SJSA1 (cell line): ENCODE measurements around the gene DRAP1. TPM values are rescaled to one million over a fixed set of nuclear protein-coding genes. Genes with fewer than 3 reads are reported as not detected.
"Not testable (repeated sequence)": the region's sequence is repeated elsewhere in the genome, so short reads cannot be mapped to it uniquely, and the experiment has no call there.

ENCODE experiments used
- DNase-seq, 2 experiments: peaks; one replicate each; pipeline ENCODE4 v3.0.0-alpha.2; 2015 to 2020; ENCODE audit warnings: low spot score in 2 of 2, low read depth in 1 of 2
- H3K27ac ChIP-seq: fragments of 250-450 bp; sonication (Bioruptor Pico); 2 replicates; pipeline ENCODE4 v1.5.1; 2020; ENCODE audit warnings: mild to moderate bottlenecking, moderate library complexity
- H3K27me3 ChIP-seq: fragments of 250-450 bp; sonication (Bioruptor Pico); replicated peaks from 2 replicates; pipeline ENCODE4 v1.5.1; 2020; ENCODE audit warnings: mild to moderate bottlenecking, moderate library complexity
- H3K36me3 ChIP-seq: fragments of 250-450 bp; sonication (Bioruptor Pico); 2 replicates; pipeline ENCODE4 v1.5.1; 2020; ENCODE audit warnings: mild to moderate bottlenecking
- H3K4me1 ChIP-seq: fragments of 250-450 bp; sonication (Bioruptor Pico); replicated peaks from 2 replicates; pipeline ENCODE4 v1.6.1; 2021; ENCODE audit warnings: mild to moderate bottlenecking
- H3K4me3 ChIP-seq: fragments of 250-450 bp; sonication (Bioruptor Pico); 2 replicates; pipeline ENCODE4 v1.5.1; 2020; ENCODE audit warnings: mild to moderate bottlenecking
- H3K9me3 ChIP-seq: fragments of 250-450 bp; sonication (Bioruptor Pico); replicated peaks from 2 replicates; pipeline ENCODE4 v1.5.1; 2020; ENCODE audit warnings: mild to moderate bottlenecking
- total RNA-seq: library from RNA; depleted of rRNA; stranded (reverse); fragments of >200 nt; shearing (Covaris generic); gene quantifications from 2 replicates; pipeline ENCODE4 v1.2.3, GENCODE V29; 2014

Gene DRAP1
- total RNA-seq, 1 experiment from 2014 or later, result 463 TPM

GRCh38 chr11:65891219-65892136 is 27.7 kb upstream of the DRAP1 start:
- peak overlapping the region; percentile 34 for H3K27ac ChIP-seq
- peak; percentile 72 to 78 for DNase-seq
- peaks cover 83% of the 10 kb centered on the region for H3K36me3 ChIP-seq
- H3K4me1 ChIP-seq, result peaks cover 71% of the 10 kb centered on the region
- H3K27me3 ChIP-seq, result no peaks in the 10 kb centered on the region
- peak overlapping the region; percentile 51 for H3K4me3 ChIP-seq
- H3K9me3 ChIP-seq, result 0 out of 2 replicates have a peak, but pooled peaks cover 2% of the 10 kb centered on the region

- H3K4me1 ChIP-seq, result peaks cover 78% of the 10 kb centered on the region
- peak overlapping the region; percentile 51 for H3K4me3 ChIP-seq
- peaks cover 84% of the 10 kb centered on the region for H3K36me3 ChIP-seq
- not testable (repeated sequence) for H3K27ac ChIP-seq, DNase-seq, H3K9me3 ChIP-seq, H3K27me3 ChIP-seq
Measured at GRCh38 chr11:65892137-65892540, 27.1 kb upstream of the DRAP1 start.

GRCh38 chr11:65892661-65893317 is 26.4 kb upstream of the DRAP1 start:
- Histone ChIP-seq H3K4me1 (peaks cover 79% of the 10 kb centered on the region), H3K27ac (no peak overlapping the region), H3K36me3 (peaks cover 86% of the 10 kb centered on the region), H3K4me3 (no peak overlapping the region), H3K9me3 (0 out of 2 replicates have a peak, but pooled peaks cover 2% of the 10 kb centered on the region), H3K27me3 (no peaks in the 10 kb centered on the region)
- DNase-seq, result peak; percentile 33 to 58

GRCh38 chr11:65894034-65894591 is 25.1 kb upstream of the DRAP1 start:
- DNase-seq, result peak in 1 of 2 experiments; percentile 57
- Histone ChIP-seq H3K4me1 (peaks cover 79% of the 10 kb centered on the region), H3K27ac (no peak overlapping the region), H3K27me3 (no peaks in the 10 kb centered on the region), H3K4me3 (no peak overlapping the region), H3K36me3 (peaks cover 94% of the 10 kb centered on the region), H3K9me3 (0 out of 2 replicates have a peak, but pooled peaks cover 2% of the 10 kb centered on the region)

DNA sequence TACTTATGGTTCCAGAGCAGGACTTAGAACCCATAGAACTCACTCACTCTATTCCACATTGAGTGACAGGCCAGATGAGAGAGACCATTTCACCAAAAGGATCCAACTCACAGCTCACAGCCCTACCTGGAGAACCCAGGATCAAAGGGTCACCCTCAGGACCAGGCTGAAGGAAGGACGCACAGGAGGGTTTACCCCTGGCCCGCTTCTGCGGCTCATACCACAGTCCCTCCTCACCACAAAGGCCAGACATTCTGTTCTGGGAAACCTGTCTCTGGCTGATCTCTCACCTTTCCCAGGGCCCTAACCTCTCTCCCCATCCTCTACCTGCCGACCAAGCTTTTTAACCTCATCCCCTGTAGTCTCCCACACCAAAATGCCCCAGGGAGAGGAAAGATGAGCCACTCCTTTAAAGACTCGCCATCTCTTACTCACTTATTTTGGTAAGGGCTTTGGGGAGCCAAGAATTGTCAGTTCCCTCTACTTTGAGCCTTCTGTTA is 23.7 kb upstream of the DRAP1 start:
- H3K27ac ChIP-seq, result no peak overlapping the region
- peaks cover 94% of the 10 kb centered on the region for H3K36me3 ChIP-seq
- 0 out of 2 replicates have a peak, but pooled peaks cover 2% of the 10 kb centered on the region for H3K9me3 ChIP-seq
- no peak overlapping the region for H3K4me3 ChIP-seq
- H3K4me1 ChIP-seq, result peaks cover 66% of the 10 kb centered on the region
- H3K27me3 ChIP-seq, result no peaks in the 10 kb centered on the region
- DNase-seq, result no peak

GRCh38 chr11:65896034-65896999 is 22.9 kb upstream of the DRAP1 start:
- no peaks in the 10 kb centered on the region for H3K27me3 ChIP-seq
- H3K4me1 ChIP-seq, result peaks cover 66% of the 10 kb centered on the region
- H3K36me3 ChIP-seq, result peaks cover 86% of the 10 kb centered on the region
- no peak overlapping the region for H3K4me3 ChIP-seq
- no peaks in the 10 kb centered on the region for H3K9me3 ChIP-seq
- DNase-seq, result peak in 1 of 2 experiments; percentile 59
- H3K27ac ChIP-seq, result no peak overlapping the region

DNA sequence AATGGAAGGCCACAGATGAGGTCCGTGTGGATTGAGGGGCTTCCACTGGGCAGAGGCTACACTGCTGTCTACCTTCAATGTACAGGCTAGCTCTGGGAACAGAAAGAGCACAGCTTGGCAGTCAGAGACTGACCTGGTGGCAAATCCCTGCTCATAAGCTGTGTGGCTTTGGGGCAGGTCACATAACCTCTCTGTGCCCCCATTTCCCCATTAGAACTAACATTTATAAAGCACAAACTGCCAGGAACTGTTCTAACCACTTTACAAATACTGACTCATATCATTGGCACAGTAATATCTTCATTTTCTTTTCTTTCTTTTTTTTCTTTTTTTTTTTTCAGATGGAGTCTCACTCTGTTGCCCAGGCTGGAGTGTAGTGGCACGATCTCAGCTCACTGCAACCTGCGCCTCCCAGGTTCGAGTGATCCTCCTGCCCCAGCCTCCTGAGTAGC is 22.2 kb upstream of the DRAP1 start:
- no peak overlapping the region for H3K27ac ChIP-seq
- peaks cover 79% of the 10 kb centered on the region for H3K36me3 ChIP-seq
- no peaks in the 10 kb centered on the region for H3K9me3 ChIP-seq
- DNase-seq, result no peak
- peaks cover 66% of the 10 kb centered on the region for H3K4me1 ChIP-seq
- H3K4me3 ChIP-seq, result peak overlapping the region; percentile 6; the same call in 1 of the 2 replicates
- no peaks in the 10 kb centered on the region for H3K27me3 ChIP-seq

DNA sequence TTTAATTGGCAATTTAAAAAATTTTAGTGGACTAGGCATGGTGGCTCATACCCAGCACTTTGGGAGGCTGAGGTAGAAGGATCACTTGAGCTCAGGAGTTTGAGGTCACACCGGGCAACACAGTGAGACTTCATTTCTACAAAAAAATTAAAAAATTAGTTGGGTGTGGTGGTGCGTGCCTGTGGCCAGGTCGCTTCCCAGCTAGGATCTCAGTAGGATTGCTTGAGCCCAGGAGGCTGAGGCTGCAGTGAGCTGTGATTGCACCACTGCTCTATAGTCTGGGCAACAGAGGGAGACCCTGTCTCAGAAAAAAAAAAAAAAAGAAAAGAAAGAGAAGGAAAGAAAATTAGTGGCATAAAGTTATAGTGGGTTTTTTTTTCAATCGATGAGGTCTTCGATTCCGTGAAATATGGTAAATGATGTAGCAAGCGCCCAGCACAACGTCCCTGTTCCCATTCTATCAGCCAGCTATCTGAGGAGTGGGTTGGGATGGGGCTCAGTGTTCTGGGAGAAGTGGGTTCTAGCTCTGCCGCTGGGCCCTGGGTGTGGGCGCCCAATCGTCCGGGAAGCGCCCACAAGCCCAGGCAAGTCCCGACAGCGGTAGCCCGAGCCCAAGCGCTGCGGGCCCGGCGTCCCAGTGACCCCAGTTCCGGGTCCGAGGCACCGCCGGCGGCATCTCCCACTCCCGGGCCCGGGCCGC is 20.4 kb upstream of the DRAP1 start:
- no peaks in the 10 kb centered on the region for H3K27me3 ChIP-seq
- DNase-seq, result no peak
- peaks cover 72% of the 10 kb centered on the region for H3K4me1 ChIP-seq
- H3K4me3 ChIP-seq, result peak overlapping the region; percentile 91
- H3K36me3 ChIP-seq, result peaks cover 63% of the 10 kb centered on the region
- no peaks in the 10 kb centered on the region for H3K9me3 ChIP-seq
- H3K27ac ChIP-seq, result peak overlapping the region; percentile 93

- peak overlapping the region; percentile 91 for H3K4me3 ChIP-seq
- peak overlapping the region; percentile 93 for H3K27ac ChIP-seq
- H3K9me3 ChIP-seq, result no peaks in the 10 kb centered on the region
- peaks cover 55% of the 10 kb centered on the region for H3K36me3 ChIP-seq
- peaks cover 74% of the 10 kb centered on the region for H3K4me1 ChIP-seq
- H3K27me3 ChIP-seq, result no peaks in the 10 kb centered on the region
- DNase-seq, result peak; percentile 96
Measured at GRCh38 chr11:65899356-65900124, 19.7 kb upstream of the DRAP1 start.

GRCh38 chr11:65900125-65900898 is 18.9 kb upstream of the DRAP1 start, which contains the start of gene FOSL1:
FOSL1 (minus strand) TSS chr11:65900388; CDS start chr11:65900339, 49 bp downstream.
- peaks cover 74% of the 10 kb centered on the region for H3K4me1 ChIP-seq
- H3K4me3 ChIP-seq, result peak within 1 kb of the TSS; percentile 91
- peak; percentile 100 for DNase-seq
- peaks cover 48% of the 10 kb centered on the region for H3K36me3 ChIP-seq
- no peaks in the 10 kb centered on the region for H3K27me3 ChIP-seq
- H3K9me3 ChIP-seq, result no peaks in the 10 kb centered on the region
- H3K27ac ChIP-seq, result peak within 1 kb of the TSS; percentile 93

DNA sequence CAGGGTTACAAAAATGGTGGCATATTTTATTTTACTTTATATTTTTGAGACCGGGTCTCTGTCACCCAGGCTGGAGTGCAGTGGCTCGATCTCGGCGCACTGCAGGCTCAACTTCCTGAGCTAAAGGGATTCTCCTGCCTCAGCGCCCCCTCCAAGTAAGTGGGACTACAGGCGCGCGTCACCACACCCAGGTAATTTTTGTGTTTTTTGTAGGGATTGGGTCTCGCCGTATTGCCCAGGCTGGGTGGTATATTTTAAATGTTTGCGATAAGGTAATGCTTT is 18.4 kb upstream of the DRAP1 start:
- no peaks in the 10 kb centered on the region for H3K27me3 ChIP-seq
- peaks cover 69% of the 10 kb centered on the region for H3K4me1 ChIP-seq
- H3K36me3 ChIP-seq, result peaks cover 42% of the 10 kb centered on the region
- peak overlapping the region; percentile 55 for H3K27ac ChIP-seq
- no peaks in the 10 kb centered on the region for H3K9me3 ChIP-seq
- no peak for DNase-seq
- peak overlapping the region; percentile 91 for H3K4me3 ChIP-seq
